ENCODE results near the gene TMTC2. TPM values are rescaled to one million over a fixed set of nuclear protein-coding genes. Genes with fewer than 3 reads are reported as not detected.

TMTC2 gene
- total RNA-seq, 1 donor from 2014 or later, result 3.6 TPM

GRCh38 chr12:82780517-82780916, 93.8 kb downstream of the TMTC2 start:
- Mint-ChIP-seq H3K27ac (ENCODE audit: unreplicated experiment) (no peak overlapping the region), H3K36me3 (ENCODE audit: low read depth, unreplicated experiment) (no peaks in the 10 kb centered on the region), H3K9me3 (ENCODE audit: unreplicated experiment) (no peaks in the 10 kb centered on the region), H3K4me1 (ENCODE audit: unreplicated experiment) (peaks cover 32% of the 10 kb centered on the region), H3K4me3 (ENCODE audit: unreplicated experiment) (no peak overlapping the region), H3K27me3 (ENCODE audit: unreplicated experiment) (peaks cover 2% of the 10 kb centered on the region)
- no peak for DNase-seq (ENCODE audit: low spot score)
- no peak for TF ChIP-seq CTCF (IDR thresholded peaks at IDR 0.05; ENCODE audit: unreplicated experiment)

- TF ChIP-seq CTCF (IDR thresholded peaks at IDR 0.05; ENCODE audit: unreplicated experiment), result no peak
- Mint-ChIP-seq H3K36me3 (ENCODE audit: low read depth, unreplicated experiment) (no peaks in the 10 kb centered on the region), H3K4me3 (ENCODE audit: unreplicated experiment) (no peak overlapping the region), H3K4me1 (ENCODE audit: unreplicated experiment) (peaks cover 39% of the 10 kb centered on the region), H3K27me3 (ENCODE audit: unreplicated experiment) (peaks cover 2% of the 10 kb centered on the region), H3K9me3 (ENCODE audit: unreplicated experiment) (no peaks in the 10 kb centered on the region), H3K27ac (ENCODE audit: unreplicated experiment) (no peak overlapping the region)
- no peak for DNase-seq (ENCODE audit: low spot score)
Measured at GRCh38 chr12:82781309-82781997, 94.7 kb downstream of the TMTC2 start.

GRCh38 chr12:82783435-82783834, 96.7 kb downstream of the TMTC2 start:
- TF ChIP-seq CTCF (IDR thresholded peaks at IDR 0.05; ENCODE audit: unreplicated experiment), result no peak
- Mint-ChIP-seq H3K4me3 (ENCODE audit: unreplicated experiment) (no peak overlapping the region), H3K27me3 (ENCODE audit: unreplicated experiment) (no peaks in the 10 kb centered on the region), H3K36me3 (ENCODE audit: low read depth, unreplicated experiment) (no peaks in the 10 kb centered on the region), H3K9me3 (ENCODE audit: unreplicated experiment) (no peaks in the 10 kb centered on the region), H3K27ac (ENCODE audit: unreplicated experiment) (no peak overlapping the region), H3K4me1 (ENCODE audit: unreplicated experiment) (peaks cover 39% of the 10 kb centered on the region)
- no peak for DNase-seq (ENCODE audit: low spot score)

GRCh38 chr12:82787016-82787415, 100.3 kb downstream of the TMTC2 start:
- H3K4me1 Mint-ChIP-seq (ENCODE audit: unreplicated experiment), result peaks cover 36% of the 10 kb centered on the region

More at GRCh38 chr12:82787016-82787415, 100.3 kb downstream of the TMTC2 start:
- no peak for DNase-seq (ENCODE audit: low spot score)
- no peak overlapping the region for H3K4me3 Mint-ChIP-seq (ENCODE audit: unreplicated experiment)
- TF ChIP-seq CTCF (IDR thresholded peaks at IDR 0.05; ENCODE audit: unreplicated experiment), result no peak
- no peaks in the 10 kb centered on the region for H3K27me3 Mint-ChIP-seq (ENCODE audit: unreplicated experiment)
- H3K27ac Mint-ChIP-seq (ENCODE audit: unreplicated experiment), result no peak overlapping the region
- no peaks in the 10 kb centered on the region for H3K9me3 Mint-ChIP-seq (ENCODE audit: unreplicated experiment)
- no peaks in the 10 kb centered on the region for H3K36me3 Mint-ChIP-seq (ENCODE audit: low read depth, unreplicated experiment)
